Raji (cell line): Measurements from ENCODE around the gene TCAP.

Experiments
- POLR2A ChIP-seq: IDR thresholded peaks from 2 replicates; pipeline ENCODE4 v1.6.1; 2011; ENCODE audit warnings: low read depth, low read length, control low read depth; ENCODE audit not compliant: insufficient read depth

TCAP gene

DNA sequence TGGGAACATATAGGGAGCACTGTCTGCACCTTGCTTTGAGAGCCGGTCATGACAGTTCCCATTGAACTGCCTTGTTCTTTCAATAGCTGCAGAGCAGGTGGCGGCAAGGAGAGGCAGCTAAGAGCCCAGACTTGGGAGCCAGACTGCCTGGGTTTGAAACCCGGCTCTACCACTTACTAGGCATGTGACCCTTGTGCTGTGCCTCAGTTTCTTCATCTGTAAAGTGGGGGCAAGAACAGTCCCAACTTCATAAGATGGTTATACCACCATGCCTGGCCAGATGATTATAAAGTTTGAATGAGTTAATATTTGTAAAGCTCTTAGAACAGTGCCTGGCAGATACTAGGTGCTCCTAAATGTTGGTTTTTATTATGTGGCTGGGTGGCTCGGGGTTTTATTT, 49.1 kb downstream of the TCAP start:
- TF ChIP-seq POLR2A = no peak

DNA sequence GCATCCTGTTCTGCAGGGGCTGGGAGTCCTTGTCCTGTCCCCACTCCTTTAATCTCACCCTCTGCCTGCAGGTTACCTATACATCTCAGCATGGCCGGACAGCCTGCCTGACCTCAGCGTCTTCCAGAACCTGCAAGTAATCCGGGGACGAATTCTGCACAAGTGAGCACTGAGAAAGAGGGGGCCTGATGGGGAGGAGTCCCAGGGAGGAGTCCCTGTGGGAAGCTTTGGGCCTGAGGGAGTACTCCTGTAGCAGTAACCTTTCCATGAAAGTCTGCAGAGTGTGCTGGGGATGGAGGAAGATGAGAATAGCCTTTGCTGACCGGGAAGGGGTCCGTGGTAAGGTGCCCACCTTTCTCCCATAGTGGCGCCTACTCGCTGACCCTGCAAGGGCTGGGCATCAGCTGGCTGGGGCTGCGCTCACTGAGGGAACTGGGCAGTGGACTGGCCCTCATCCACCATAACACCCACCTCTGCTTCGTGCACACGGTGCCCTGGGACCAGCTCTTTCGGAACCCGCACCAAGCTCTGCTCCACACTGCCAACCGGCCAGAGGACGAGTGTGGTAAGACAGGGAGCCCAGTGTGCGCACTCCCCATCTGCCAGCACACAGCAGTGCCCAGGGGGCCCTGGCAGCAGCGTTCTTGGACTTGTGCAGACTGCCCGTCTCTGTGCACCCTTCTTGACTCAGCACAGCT, 50.4 kb downstream of the TCAP start:
- no peak for TF ChIP-seq POLR2A
